Spinal cord (tissue), 10 donors: ENCODE results near the gene LIPT1. TPM values are rescaled to one million over a fixed set of nuclear protein-coding genes. Genes with fewer than 3 reads are reported as not detected.
"Not testable (repeated sequence)": the region's sequence is repeated elsewhere in the genome, so short reads cannot be mapped to it uniquely, and the experiment has no call there.

ENCODE experiments used
- DNase-seq, 6 donors: peaks; one replicate each; pipeline versions ENCODE4 v3.0.0 to v3.0.0-alpha.2; 2013 to 2015; ENCODE audit warnings: low spot score in 6 of 6, low read depth in 4 of 6
- H3K27ac ChIP-seq: one replicate; pipeline ENCODE4 v1.5.1; 2013; ENCODE audit warnings: low read depth, low read length, control low read depth
- H3K27me3 ChIP-seq: one replicate; pipeline ENCODE4 v1.6.1; 2013; ENCODE audit warnings: low read length; ENCODE audit not compliant: control insufficient read depth, insufficient read depth
- H3K36me3 ChIP-seq: one replicate; pipeline ENCODE4 v1.6.1; 2013; ENCODE audit warnings: low read length; ENCODE audit not compliant: control insufficient read depth, insufficient read depth
- H3K4me1 ChIP-seq: one replicate; pipeline ENCODE4 v1.6.1; 2013; ENCODE audit warnings: low read length; ENCODE audit not compliant: control insufficient read depth, insufficient read depth
- H3K4me3 ChIP-seq: one replicate; pipeline ENCODE4 v1.5.1; 2013; ENCODE audit warnings: low read depth, low read length, control low read depth
- H3K9me3 ChIP-seq: one replicate; pipeline ENCODE4 v1.6.1; 2013; ENCODE audit warnings: low read length; ENCODE audit not compliant: control insufficient read depth, insufficient read depth
- WGBS: methylation state at CpG from one replicate; pipeline ENCODE4 v1.1.5; 2013; ENCODE audit warnings: missing lambda C conversion rate; ENCODE audit not compliant: insufficient coverage; 5-methylcytosine and 5-hydroxymethylcytosine counted together
- long read RNA-seq, 4 donors: transcript quantifications; one replicate each; lab custom pipeline, GENCODE V29; 2026
- polyA plus RNA-seq, 2 donors: library from polyadenylated mRNA; unstranded; fragments of 120-200 nt; gene quantifications; one replicate each; pipeline ENCODE4 v1.2.1, GENCODE V29; 2013; ENCODE audit not compliant: insufficient read length in 2 of 2
- total RNA-seq, 2 donors: library from RNA; depleted of rRNA in 1 of 2; stranded (reverse); fragments of 120-200 nt in 1 of 2; fragments of >200 nt in 1 of 2; gene quantifications; one replicate each; pipeline versions ENCODE4 v1.2.3 to v1.2.4, GENCODE V29; 2013 to 2014
- donor health status: healthy.

The LIPT1 gene
- total RNA-seq (10 to 100 TPM; 11.0 to 11.8 TPM), polyA plus RNA-seq (1 to 10 TPM; 7.5 to 9.5 TPM)
- long read RNA-seq, donor 1, partial matches to known transcripts = 0 of 2 reads
- long read RNA-seq, donor 1, other reads (novel, unspliced or antisense) = 0 of 2 reads
- long read RNA-seq, donor 2, partial matches to known transcripts = 0 of 1 reads
- long read RNA-seq, donor 2, other reads (novel, unspliced or antisense) = 0 of 1 reads
- long read RNA-seq, donor 3, partial matches to known transcripts = 0 of 1 reads
- long read RNA-seq, donor 3, other reads (novel, unspliced or antisense) = 0 of 1 reads
- long read RNA-seq, donor 4, partial matches to known transcripts = 10 of 14 reads
- long read RNA-seq, donor 4, other reads (novel, unspliced or antisense) = 0 of 14 reads

GRCh38 chr2:99154643-99155536, at the start of gene LIPT1, which contains the start of gene TSGA10:
Gene LIPT1, plus strand, starts transcription at chr2:99154967. Its CDS starts 6,991 bp downstream, at chr2:99161958.
Gene TSGA10, minus strand, starts transcription at chr2:99154942. Its CDS starts 45,503 bp downstream, at chr2:99109439.
- H3K4me3 ChIP-seq = peak within 1 kb of the TSS; percentile 88
- peaks cover 6% of the 10 kb centered on the region for H3K4me1 ChIP-seq
- H3K9me3 ChIP-seq = no peaks in the 10 kb centered on the region
- under 1% methylated on average over 63 of the region's 70 CpGs for WGBS
- H3K27me3 ChIP-seq = no peaks in the 10 kb centered on the region
- H3K36me3 ChIP-seq = peaks cover 6% of the 10 kb centered on the region
- peak within 1 kb of the TSS; percentile 81 for H3K27ac ChIP-seq
- peak; percentile 82 to 98 (median 86) for DNase-seq

GRCh38 chr2:99106913-99107312, 47.9 kb upstream of the LIPT1 start:
- WGBS = 53% methylated on average over 2 of the region's 2 CpGs
- H3K27ac ChIP-seq = no peak overlapping the region
- no peaks in the 10 kb centered on the region for H3K27me3 ChIP-seq
- no peak overlapping the region for H3K4me3 ChIP-seq
- H3K4me1 ChIP-seq = no peaks in the 10 kb centered on the region
- no peaks in the 10 kb centered on the region for H3K36me3 ChIP-seq
- H3K9me3 ChIP-seq = no peaks in the 10 kb centered on the region
- DNase-seq = no peak

GRCh38 chr2:99111236-99111635, 43.5 kb upstream of the LIPT1 start:
- no peak for DNase-seq
- no peaks in the 10 kb centered on the region for H3K9me3 ChIP-seq
- no peaks in the 10 kb centered on the region for H3K4me1 ChIP-seq
- H3K27ac ChIP-seq = no peak overlapping the region
- no peaks in the 10 kb centered on the region for H3K27me3 ChIP-seq
- H3K4me3 ChIP-seq = no peak overlapping the region
- no CpG with 5 or more reads among the region's 2 CpGs for WGBS
- H3K36me3 ChIP-seq = no peaks in the 10 kb centered on the region

- DNase-seq = no peak
- Histone ChIP-seq H3K9me3 (no peaks in the 10 kb centered on the region), H3K27ac (no peak overlapping the region), H3K27me3 (no peaks in the 10 kb centered on the region), H3K36me3 (no peaks in the 10 kb centered on the region), H3K4me1 (no peaks in the 10 kb centered on the region), H3K4me3 (no peak overlapping the region)
- WGBS = no CpG with 5 or more reads among the region's 1 CpG
Observed at GRCh38 chr2:99111945-99112344, 42.8 kb upstream of the LIPT1 start.

GRCh38 chr2:99112617-99113016, 42.1 kb upstream of the LIPT1 start:
- no peaks in the 10 kb centered on the region for H3K36me3 ChIP-seq
- no peak overlapping the region for H3K4me3 ChIP-seq
- WGBS = 57% methylated on average over 2 of the region's 4 CpGs
- no peak overlapping the region for H3K27ac ChIP-seq
- no peaks in the 10 kb centered on the region for H3K9me3 ChIP-seq
- H3K4me1 ChIP-seq = no peaks in the 10 kb centered on the region
- no peaks in the 10 kb centered on the region for H3K27me3 ChIP-seq
- DNase-seq = no peak

GRCh38 chr2:99127981-99128380, 26.8 kb upstream of the LIPT1 start:
- no peak overlapping the region for H3K4me3 ChIP-seq
- no peak overlapping the region for H3K27ac ChIP-seq
- H3K4me1 ChIP-seq = no peaks in the 10 kb centered on the region
- WGBS = 64% methylated on average over 1 of the region's 2 CpGs
- peaks cover 9% of the 10 kb centered on the region for H3K36me3 ChIP-seq
- DNase-seq = no peak
- H3K27me3 ChIP-seq = no peaks in the 10 kb centered on the region
- peaks cover 10% of the 10 kb centered on the region for H3K9me3 ChIP-seq

GRCh38 chr2:99135044-99135556, 19.7 kb upstream of the LIPT1 start:
- DNase-seq, H3K27me3 ChIP-seq, H3K27ac ChIP-seq, H3K9me3 ChIP-seq, H3K36me3 ChIP-seq, H3K4me3 ChIP-seq, H3K4me1 ChIP-seq: not testable (repeated sequence)
- 100% methylated on average over 1 of the region's 2 CpGs for WGBS

GRCh38 chr2:99139003-99139402, 15.8 kb upstream of the LIPT1 start:
- Histone ChIP-seq H3K36me3 (no peaks in the 10 kb centered on the region), H3K4me1 (peaks cover 6% of the 10 kb centered on the region), H3K27ac (no peak overlapping the region), H3K27me3 (no peaks in the 10 kb centered on the region), H3K9me3 (no peaks in the 10 kb centered on the region), H3K4me3 (no peak overlapping the region)
- no peak for DNase-seq
- WGBS = 97% methylated on average over 3 of the region's 4 CpGs

- Histone ChIP-seq H3K9me3 (no peaks in the 10 kb centered on the region), H3K4me1 (peaks cover 6% of the 10 kb centered on the region), H3K27me3 (no peaks in the 10 kb centered on the region), H3K36me3 (peaks cover under 1% of the 10 kb centered on the region), H3K4me3 (peak overlapping the region; percentile 91), H3K27ac (peak overlapping the region; percentile 11)
- DNase-seq = peak in 2 of 6 donors; percentile 1 to 22
- WGBS = 2% methylated on average over 9 of the region's 17 CpGs
Observed at GRCh38 chr2:99140056-99140859, 14.5 kb upstream of the LIPT1 start.
